GM12878 (cell line): ENCODE measurements around the gene CCDC106. TPM values are rescaled to one million over a fixed set of nuclear protein-coding genes. Genes with fewer than 3 reads are reported as not detected.

Experiments used
- ATAC-seq: fragments of 200-7000 bp; cut with Tn5 transposase; 3 replicates; pipeline ENCODE4 v1.9.1; 2020; ENCODE audit warnings: mild to moderate bottlenecking, moderate library complexity
- BruUV-seq: library from RNA; stranded (reverse); fragments of 400-500 nt; replicated peaks from 2 replicates; lab custom pipeline; 2021; lab: Mats Ljungman, UMichigan
- CTCF ChIA-PET: fragments of 300-600 bp; sonication (Branson Sonifier 250); formaldehyde crosslinking; extraction: SDS; loops from one replicate; lab custom pipeline; 2021; ENCODE audit warnings: inconsistent platforms; lab: Yijun Ruan, JAX
- POLR2A ChIA-PET: fragments of 350-600 bp; formaldehyde crosslinking; extraction: SDS; loops from one replicate; lab custom pipeline; 2021; ENCODE audit warnings: inconsistent platforms; lab: Charles Lee
- RAD21 ChIA-PET: fragments of 300-600 bp; sonication (Branson Sonifier 250); formaldehyde crosslinking; loops from one replicate; lab custom pipeline; 2023; ENCODE audit warnings: antibody characterized with exemption; ENCODE audit not compliant: unreplicated experiment; lab: Charles Lee
- SMC1A ChIA-PET: fragments of 300-600 bp; sonication (Branson Sonifier 250); formaldehyde crosslinking; loops from one replicate; lab custom pipeline; 2023; ENCODE audit not compliant: unreplicated experiment, uncharacterized antibody; lab: Charles Lee
- DNase-seq: peaks from one replicate; pipeline ENCODE4 v3.0.0-alpha.2; 2011; ENCODE audit warnings: low read depth, low spot score
- FAIRE-seq: peaks from 3 replicates; lab custom pipeline; 2011; peaks lifted over from hg19 to GRCh38; lab: Jason Lieb, UNC
- H2AFZ ChIP-seq: 2 replicates; pipeline ENCODE4 v1.6.0; 2011; ENCODE audit warnings: low read depth, low read length, control low read depth; ENCODE audit not compliant: control insufficient read depth
- H3K27ac ChIP-seq: 2 replicates; pipeline ENCODE4 v1.5.1; 2011; ENCODE audit warnings: control low read depth; ENCODE audit not compliant: control insufficient read depth, insufficient read depth
- H3K27me3 ChIP-seq, 2 experiments: replicated peaks in 1 of 2; 2 replicates each; pipeline versions ENCODE4 v1.6.0 to v1.6.1; 2011; ENCODE audit warnings: low read length in 1 of 2; ENCODE audit not compliant: control insufficient read depth in 2 of 2, insufficient read depth in 2 of 2
- H3K36me3 ChIP-seq, 2 experiments: 2 replicates each; pipeline ENCODE4 v1.5.1; 2011; ENCODE audit warnings: low read length in 1 of 2; ENCODE audit not compliant: control insufficient read depth in 2 of 2, insufficient read depth in 2 of 2
- H3K4me1 ChIP-seq: 2 replicates; pipeline ENCODE4 v1.6.1; 2011; ENCODE audit warnings: mild to moderate bottlenecking, low read length, moderate library complexity, mixed read lengths; ENCODE audit not compliant: control insufficient read depth, insufficient read depth
- H3K4me2 ChIP-seq: 2 replicates; pipeline ENCODE4 v1.6.0; 2011; ENCODE audit warnings: control low read depth; ENCODE audit not compliant: control insufficient read depth, insufficient read depth
- H3K4me3 ChIP-seq: fragments of 200-600 bp; sonication (generic); 2 replicates; pipeline ENCODE4 v1.5.1; 2016
- H3K79me2 ChIP-seq: 2 replicates; pipeline ENCODE4 v1.6.0; 2011; ENCODE audit warnings: low read length; ENCODE audit not compliant: control insufficient read depth, insufficient read depth
- H3K9ac ChIP-seq: 2 replicates; pipeline ENCODE4 v1.8.0; 2011; ENCODE audit warnings: low read length, control low read depth, mixed read lengths; ENCODE audit not compliant: control insufficient read depth, insufficient read depth
- H3K9me3 ChIP-seq: replicated peaks from 3 replicates; pipeline ENCODE4 v1.5.1; 2011; ENCODE audit warnings: mild to moderate bottlenecking, low read length; ENCODE audit not compliant: control insufficient read depth, insufficient read depth
- H4K20me1 ChIP-seq: 2 replicates; pipeline ENCODE4 v1.6.0; 2011; ENCODE audit not compliant: control insufficient read depth, insufficient read depth
- CBFB ChIP-seq: IDR thresholded peaks from 2 replicates; pipeline ENCODE4 v1.6.1; 2016; ENCODE audit warnings: antibody characterized with exemption, low read depth
- CEBPB ChIP-seq, 2 experiments: fragments of 150-350 bp in 1 of 2; IDR thresholded peaks; 2 replicates each; pipeline ENCODE4 v1.6.1; 2012 to 2014; ENCODE audit warnings: low read depth in 2 of 2, low read length in 2 of 2, borderline replicate concordance in 1 of 2, inconsistent platforms in 1 of 2
- CREM ChIP-seq: IDR thresholded peaks from 2 replicates; pipeline ENCODE4 v1.6.1; 2014; ENCODE audit warnings: antibody characterized with exemption, low read depth
- ESRRA ChIP-seq: IDR thresholded peaks from 2 replicates; pipeline ENCODE4 v1.6.1; 2012; ENCODE audit warnings: mild to moderate bottlenecking, low read length, improper control_type of control experiment
- FOXK2 ChIP-seq: fragments of 450-650 bp; IDR thresholded peaks from 2 replicates; pipeline ENCODE4 v1.6.1; 2017; ENCODE audit warnings: mild to moderate bottlenecking, moderate library complexity
- LARP7 ChIP-seq: fragments of 450-650 bp; IDR thresholded peaks from 2 replicates; pipeline ENCODE4 v1.6.1; 2017; ENCODE audit warnings: mild to moderate bottlenecking
- MYC ChIP-seq: IDR thresholded peaks from 2 replicates; pipeline ENCODE4 v1.6.1; 2011; ENCODE audit warnings: mild to moderate bottlenecking, low read length, moderate library complexity, inconsistent platforms; ENCODE audit not compliant: insufficient read depth, insufficient replicate concordance, insufficient read length, severe bottlenecking
- REST ChIP-seq: IDR thresholded peaks from 2 replicates; pipeline ENCODE4 v1.6.1; 2012; ENCODE audit warnings: mild to moderate bottlenecking, low read depth, low read length
- SRF ChIP-seq, 2 experiments: IDR thresholded peaks; 2 replicates each; pipeline ENCODE4 v1.6.1; 2011; ENCODE audit warnings: low read depth in 2 of 2, low read length in 2 of 2, mild to moderate bottlenecking in 1 of 2, moderate library complexity in 1 of 2
- TAF1 ChIP-seq: IDR thresholded peaks from 2 replicates; pipeline ENCODE4 v1.6.1; 2011; ENCODE audit warnings: mild to moderate bottlenecking, low read depth, low read length, borderline replicate concordance
- ZNF384 ChIP-seq: IDR thresholded peaks from 2 replicates; pipeline ENCODE4 v1.6.1; 2012; ENCODE audit warnings: low read depth, mild to moderate bottlenecking, low read length, improper control_type of control experiment, borderline replicate concordance
- WGBS: methylation state at CpG from one replicate; pipeline ENCODE4 v1.1.6; 2016; ENCODE audit warnings: low lambda C conversion rate; ENCODE audit not compliant: insufficient replicate concordance, insufficient coverage; ENCODE audit errors: missing lambda C conversion rate; 5-methylcytosine and 5-hydroxymethylcytosine counted together
- in situ Hi-C: fragments of 300-500 bp; cut with MboI; formaldehyde crosslinking; loops from 9 replicates; pipeline ENCODE4 v1.14.3; 2018; ENCODE audit warnings: mixed read lengths
- intact Hi-C: fragments of 100-400 bp; cut with micrococcal nuclease; formaldehyde crosslinking; loops from one replicate; pipeline ENCODE4 v1.14.2; 2022; ENCODE audit not compliant: unreplicated experiment
- polyA plus RNA-seq, 11 experiments: library from polyadenylated mRNA; depleted of rRNA in 4 of 11; unstranded in 6 of 11; stranded (reverse) in 5 of 11; fragments of >200 nt; fragmentation: Nextera tagmentation in 4 of 11; fragmentation: Illumina TruSeq in 1 of 11; extraction: Ambion mirVana in 4 of 11; extraction: Trizol in 1 of 11; gene quantifications; 1 replicate in 1 of 11; 2 replicates in 10 of 11; pipeline versions ENCODE4 v1.2.1 to v1.2.3, GENCODE V29; 2011 to 2016; ENCODE audit warnings: inconsistent platforms in 2 of 11, missing spikeins in 2 of 11, low read depth in 1 of 11
- total RNA-seq, 4 experiments: library from RNA; depleted of rRNA in 3 of 4; stranded (reverse); fragments of >200 nt in 3 of 4; fragmentation: Illumina TruSeq in 1 of 4; extraction: Trizol in 1 of 4; gene quantifications; 2 replicates each; pipeline versions ENCODE4 v1.2.1 to v1.2.3, GENCODE V29; 2013 to 2021

CCDC106 gene
- total and polyA plus RNA-seq, 10 of the 15 experiments (the other 5 are each of a cell fraction or from before 2014, with no cell fraction given) = 0.04 to 35.9 (median 19.8) TPM

DNA sequence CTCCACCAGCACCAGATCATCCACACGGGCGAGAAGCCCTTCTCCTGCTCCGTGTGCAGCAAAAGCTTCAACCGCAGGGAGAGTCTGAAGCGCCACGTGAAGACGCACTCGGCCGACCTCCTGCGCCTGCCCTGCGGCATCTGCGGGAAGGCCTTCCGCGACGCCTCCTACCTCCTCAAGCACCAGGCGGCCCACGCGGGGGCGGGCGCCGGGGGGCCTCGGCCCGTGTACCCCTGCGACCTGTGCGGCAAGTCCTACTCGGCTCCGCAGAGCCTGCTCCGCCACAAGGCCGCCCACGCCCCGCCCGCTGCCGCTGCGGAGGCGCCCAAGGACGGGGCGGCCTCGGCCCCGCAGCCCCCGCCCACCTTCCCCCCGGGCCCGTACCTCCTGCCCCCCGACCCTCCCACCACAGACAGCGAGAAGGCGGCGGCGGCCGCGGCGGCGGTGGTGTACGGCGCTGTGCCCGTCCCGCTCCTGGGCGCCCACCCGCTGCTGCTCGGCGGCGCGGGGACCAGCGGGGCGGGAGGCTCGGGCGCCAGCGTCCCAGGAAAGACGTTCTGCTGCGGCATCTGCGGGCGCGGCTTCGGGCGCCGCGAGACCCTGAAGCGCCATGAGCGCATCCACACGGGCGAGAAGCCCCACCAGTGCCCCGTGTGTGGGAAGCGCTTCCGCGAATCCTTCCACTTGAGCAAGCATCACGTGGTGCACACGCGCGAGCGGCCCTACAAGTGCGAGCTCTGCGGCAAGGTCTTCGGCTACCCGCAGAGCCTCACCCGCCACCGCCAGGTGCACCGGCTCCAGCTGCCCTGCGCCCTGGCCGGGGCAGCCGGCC lies 33.1 kb upstream of the CCDC106 start:
- RAD21 ChIA-PET = no interaction called here
- no peaks in the 10 kb centered on the region for H3K27me3 ChIP-seq
- FAIRE-seq = no peak
- BruUV-seq = no TSS peak
- no peak for TF ChIP-seq ESRRA
- TF ChIP-seq, all 136 proteins: peak for 0
- Histone ChIP-seq H4K20me1 (peaks cover 3% of the 10 kb centered on the region; the same call in 1 of the 2 replicates), H3K4me2 (no peak overlapping the region), H2AFZ (no peak overlapping the region), H3K36me3 (peaks cover 8 to 12% of the 10 kb centered on the region in 2 experiments), H3K4me3 (no peak overlapping the region), H3K4me1 (peaks cover 4% of the 10 kb centered on the region), H3K9ac (no peak overlapping the region), H3K9me3 (no peaks in the 10 kb centered on the region; the same call in 1 of the 3 replicates), H3K27ac (no peak overlapping the region), H3K79me2 (peaks cover 4% of the 10 kb centered on the region; the same call in 1 of the 2 replicates)
- intact Hi-C loops = no loop called here
- DNase-seq = no peak
- ChIA-PET SMC1A (no interaction called here), POLR2A (no interaction called here), CTCF (no interaction called here)
- no peak for ATAC-seq
- in situ Hi-C loops = no loop called here
- WGBS = 99% methylated on average over 45 of the region's 98 CpGs

- peaks cover 3% of the 10 kb centered on the region; the same call in 1 of the 2 replicates for H3K79me2 ChIP-seq
- H2AFZ ChIP-seq = no peak overlapping the region
- peaks cover 4% of the 10 kb centered on the region for H3K4me1 ChIP-seq
- H3K4me3 ChIP-seq = no peak overlapping the region
- intact Hi-C loops (no loop called here), in situ Hi-C loops (no loop called here)
- no peak for DNase-seq
- 99% methylated on average over 65 of the region's 88 CpGs for WGBS
- CTCF ChIA-PET = no interaction called here
- no TSS peak for BruUV-seq
- ATAC-seq = no peak
- POLR2A ChIA-PET = no interaction called here
- peaks cover 3% of the 10 kb centered on the region; the same call in 1 of the 2 replicates for H4K20me1 ChIP-seq
- SMC1A ChIA-PET = no interaction called here
- H3K27me3 ChIP-seq = no peaks in the 10 kb centered on the region
- H3K36me3 ChIP-seq = peaks cover 3 to 12% of the 10 kb centered on the region in 2 experiments; a peak in 3 of 4 replicates
- FAIRE-seq = no peak
- H3K4me2 ChIP-seq = no peak overlapping the region
- no peak overlapping the region for H3K27ac ChIP-seq
- H3K9ac ChIP-seq = no peak overlapping the region
- H3K9me3 ChIP-seq = no peaks in the 10 kb centered on the region; the same call in 1 of the 3 replicates
- RAD21 ChIA-PET = no interaction called here
- TF ChIP-seq CEBPB (IDR thresholded peaks at IDR 0.05; ENCODE audit: borderline replicate concordance in 1 of 2, low read depth in 2 of 2, low read length in 2 of 2) = no peak
- no peak for TF ChIP-seq ZNF384
- TF ChIP-seq MYC = no peak
- no peak for TF ChIP-seq CREM
- no peak for TF ChIP-seq LARP7
- no peak for TF ChIP-seq FOXK2
- no peak for TF ChIP-seq CBFB
- TF ChIP-seq SRF (IDR thresholded peaks at IDR 0.05; ENCODE audit: low read depth in 2 of 2, low read length in 2 of 2) = no peak
- no peak for TF ChIP-seq REST
- no peak for TF ChIP-seq TAF1
Observed at GRCh38 chr19:55615543-55616394, 32.2 kb upstream of the CCDC106 start.
